HFF-Myc (cell line): ENCODE data around the gene FAM227B.
A peak's percentile ranks its signal among the peaks of the same experiment; 100 is the strongest.
"Not testable (repeated sequence)": the region's sequence is repeated elsewhere in the genome, so short reads cannot be mapped to it uniquely, and the experiment has no call there.

Experiments used
- DNase-seq: peaks from one replicate; pipeline ENCODE4 v3.0.0-alpha.2; 2011; ENCODE audit warnings: low read depth; ENCODE audit errors: extremely low read depth
- H3K4me3 ChIP-seq: replicated peaks from 2 replicates; pipeline ENCODE4 v1.5.1; 2011; ENCODE audit warnings: low read depth, mild to moderate bottlenecking, control low read depth, low read length
- TF ChIP-seq, protein P1 (sequence below): IDR thresholded peaks from 2 replicates; pipeline ENCODE4 v1.5.1; 2012; ENCODE audit warnings: mild to moderate bottlenecking, low read depth, low read length, control low read depth; ENCODE audit errors: missing control alignments

Gene FAM227B

DNA sequence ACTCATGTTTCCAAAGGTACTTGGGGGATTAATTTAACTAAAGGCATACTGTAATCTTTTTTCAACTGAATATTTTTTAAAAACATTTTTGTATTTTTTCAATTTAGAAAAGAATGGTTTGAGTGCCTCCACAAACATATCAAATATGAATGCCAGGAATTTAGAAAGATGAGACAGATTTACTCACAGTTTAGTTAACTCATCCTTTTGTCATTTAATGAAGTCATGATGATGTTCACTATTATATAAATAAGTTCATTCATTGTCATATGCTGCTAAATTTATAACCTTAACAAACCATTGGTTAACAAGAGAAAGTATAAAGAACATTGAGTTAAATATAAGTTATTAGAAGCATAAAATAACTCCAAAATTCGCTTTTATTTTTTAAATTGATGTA, 147.6 kb downstream of the FAM227B start:
- TF ChIP-seq, protein P1, sequence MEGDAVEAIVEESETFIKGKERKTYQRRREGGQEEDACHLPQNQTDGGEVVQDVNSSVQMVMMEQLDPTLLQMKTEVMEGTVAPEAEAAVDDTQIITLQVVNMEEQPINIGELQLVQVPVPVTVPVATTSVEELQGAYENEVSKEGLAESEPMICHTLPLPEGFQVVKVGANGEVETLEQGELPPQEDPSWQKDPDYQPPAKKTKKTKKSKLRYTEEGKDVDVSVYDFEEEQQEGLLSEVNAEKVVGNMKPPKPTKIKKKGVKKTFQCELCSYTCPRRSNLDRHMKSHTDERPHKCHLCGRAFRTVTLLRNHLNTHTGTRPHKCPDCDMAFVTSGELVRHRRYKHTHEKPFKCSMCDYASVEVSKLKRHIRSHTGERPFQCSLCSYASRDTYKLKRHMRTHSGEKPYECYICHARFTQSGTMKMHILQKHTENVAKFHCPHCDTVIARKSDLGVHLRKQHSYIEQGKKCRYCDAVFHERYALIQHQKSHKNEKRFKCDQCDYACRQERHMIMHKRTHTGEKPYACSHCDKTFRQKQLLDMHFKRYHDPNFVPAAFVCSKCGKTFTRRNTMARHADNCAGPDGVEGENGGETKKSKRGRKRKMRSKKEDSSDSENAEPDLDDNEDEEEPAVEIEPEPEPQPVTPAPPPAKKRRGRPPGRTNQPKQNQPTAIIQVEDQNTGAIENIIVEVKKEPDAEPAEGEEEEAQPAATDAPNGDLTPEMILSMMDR, result no peak
- DNase-seq, result no peak
- no peak overlapping the region for H3K4me3 ChIP-seq

DNA sequence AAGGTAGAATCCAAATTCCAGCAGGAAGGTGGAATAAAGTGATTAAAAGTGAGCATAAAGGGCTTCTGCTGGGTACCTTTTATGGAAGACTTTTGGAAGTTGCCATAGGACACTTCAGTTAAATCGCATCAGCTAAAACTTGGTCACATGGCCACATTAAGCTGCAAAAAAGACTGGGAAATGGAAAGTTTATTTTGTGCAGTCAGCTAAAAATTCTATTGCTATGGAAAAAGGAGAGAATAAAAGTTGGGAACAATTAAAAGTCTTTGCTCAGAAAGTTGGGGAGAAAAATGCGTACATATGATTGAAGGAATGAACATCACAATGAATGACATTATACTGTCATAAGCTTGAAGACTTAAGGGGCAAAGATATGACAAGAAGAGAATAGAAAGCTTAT, 148.3 kb downstream of the FAM227B start:
- no peak overlapping the region for H3K4me3 ChIP-seq
- DNase-seq, result no peak
- TF ChIP-seq, protein P1, result no peak

DNA sequence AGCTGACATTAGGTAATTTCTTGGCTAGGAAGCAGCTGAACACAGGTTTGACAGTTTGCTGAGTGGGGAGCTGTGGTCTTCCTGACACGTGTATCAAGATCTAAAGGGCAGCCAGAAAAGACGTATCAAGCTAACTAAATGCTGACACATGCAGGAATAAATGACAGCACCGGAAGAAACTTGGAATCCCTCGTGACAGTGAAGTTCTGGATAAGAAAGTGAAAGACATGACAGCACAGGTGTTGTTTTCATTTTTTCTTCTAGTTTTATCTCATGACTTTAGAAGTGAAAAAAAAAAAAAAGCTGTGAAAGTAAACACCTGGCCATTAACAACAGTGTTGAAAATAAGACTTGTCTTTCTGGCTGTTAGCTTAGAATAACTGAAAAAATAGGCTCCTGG, 148.9 kb downstream of the FAM227B start:
- TF ChIP-seq, protein P1, result no peak
- H3K4me3 ChIP-seq, result no peak overlapping the region
- no peak for DNase-seq

- H3K4me3 ChIP-seq, DNase-seq: not testable (repeated sequence)
These were observed 149.4 kb downstream of the FAM227B start for GRCh38 chr15:49471248-49471647.

DNA sequence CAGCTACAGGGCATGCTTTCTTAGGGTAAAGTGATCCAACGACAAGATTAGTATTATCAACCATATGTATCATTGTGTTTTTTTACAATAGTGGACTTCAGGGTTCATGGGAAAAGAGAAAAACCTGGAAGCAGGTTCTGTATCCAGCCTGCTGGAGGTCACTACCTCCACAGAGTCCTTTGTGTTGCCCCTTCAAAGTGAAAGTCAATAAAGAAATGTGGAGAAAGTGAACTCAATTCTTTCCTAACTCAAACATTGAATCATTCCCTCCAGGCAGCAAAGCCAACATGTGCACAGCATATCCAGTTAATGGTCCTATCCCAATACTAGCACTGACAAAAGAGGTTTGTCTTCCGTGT, 152.2 kb downstream of the FAM227B start:
- TF ChIP-seq, protein P1, result no peak
- H3K4me3 ChIP-seq, result no peak overlapping the region
- peak; percentile 26 for DNase-seq

DNA sequence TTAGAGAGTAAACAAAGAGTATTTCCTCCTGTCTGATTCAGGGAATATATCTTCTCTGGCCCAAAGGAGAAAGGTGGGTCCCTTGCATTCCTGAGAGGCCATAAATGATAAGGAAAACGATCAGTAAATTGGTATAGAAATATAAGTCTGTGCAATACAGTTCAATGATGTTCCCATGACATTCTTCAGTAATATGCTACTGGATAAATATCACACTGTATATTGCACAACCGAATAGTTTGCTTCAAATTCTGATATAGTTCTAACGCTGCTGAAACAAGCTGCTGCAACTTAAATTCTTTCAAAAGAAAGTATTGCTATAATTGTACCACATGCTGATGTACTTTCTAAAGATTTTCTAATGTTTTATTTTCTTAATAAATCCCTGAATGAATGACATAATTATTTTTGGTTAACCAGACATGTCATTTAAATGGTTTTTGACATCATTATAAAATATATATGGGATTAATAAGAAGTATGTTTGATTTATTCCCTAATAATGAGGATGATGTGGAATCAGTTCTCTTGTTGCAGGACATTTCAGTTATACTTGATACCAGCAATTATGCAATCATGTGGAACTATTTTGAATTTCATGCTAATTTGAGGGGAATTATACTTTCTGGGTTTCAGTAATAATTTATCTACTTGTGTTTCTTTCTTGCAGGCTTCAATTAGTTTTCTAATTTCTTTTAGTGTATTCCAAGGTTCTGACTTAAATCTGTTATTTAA, 152.7 kb downstream of the FAM227B start:
- DNase-seq, result no peak
- H3K4me3 ChIP-seq, result no peak overlapping the region
- TF ChIP-seq, protein P1, result no peak

- H3K4me3 ChIP-seq, result no peak overlapping the region
- TF ChIP-seq, protein P1, result no peak
- DNase-seq, result no peak
These were observed 154.5 kb downstream of the FAM227B start for GRCh38 chr15:49466119-49466518.
